Measurements from ENCODE around the gene GPRASP1. TPM values are rescaled to one million over a fixed set of nuclear protein-coding genes. Genes with fewer than 3 reads are reported as not detected.

GPRASP1 gene

DNA sequence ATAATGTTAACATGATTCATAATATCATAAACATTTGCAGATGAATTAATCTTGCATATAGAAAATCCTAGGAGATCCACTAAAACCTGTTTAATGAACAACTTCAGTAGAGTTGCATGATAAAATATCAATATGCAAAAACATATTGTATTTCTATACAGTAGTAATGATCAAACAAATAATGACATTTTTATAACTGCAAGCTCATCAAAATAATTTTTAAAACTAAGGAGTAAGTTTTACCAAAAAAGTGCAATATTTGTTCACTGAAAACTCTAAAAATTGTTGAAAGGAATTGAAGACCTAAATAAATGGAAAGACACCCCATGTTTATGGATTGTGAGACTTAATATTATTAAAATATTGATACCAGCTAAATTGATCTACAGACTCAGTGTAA is 45.0 kb downstream of the GPRASP1 start:
- no peak overlapping the region for H2AFZ ChIP-seq (ENCODE audit: low read depth, low read length)
- H2BK15ac ChIP-seq (ENCODE audit: low read depth, poor library complexity, severe bottlenecking), result no peak overlapping the region
- H2AK5ac ChIP-seq (ENCODE audit: low read length, severe bottlenecking), result no peak overlapping the region

DNA sequence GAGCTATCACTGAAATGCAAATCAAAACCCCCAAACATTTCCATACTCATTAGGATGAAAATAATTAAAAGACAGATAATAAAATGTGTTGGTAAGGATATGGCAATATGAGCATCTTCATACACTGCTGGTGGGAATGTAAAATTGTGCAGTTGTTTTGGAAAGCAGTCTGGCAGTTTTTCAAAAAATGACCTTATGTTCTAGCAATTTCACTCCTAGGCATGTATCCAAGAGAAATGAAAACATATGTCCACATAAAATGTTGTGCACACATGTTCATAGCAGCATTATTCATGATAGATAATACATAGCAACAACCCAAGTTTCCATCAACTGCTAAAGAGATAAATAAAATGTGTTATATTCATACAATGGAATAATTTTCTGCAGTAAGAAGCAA is 46.2 kb downstream of the GPRASP1 start:
- Histone ChIP-seq H4K91ac (ENCODE audit: low read length) (no peak overlapping the region), H2BK15ac (ENCODE audit: low read depth, poor library complexity, severe bottlenecking) (no peak overlapping the region), H3K4me2 (ENCODE audit: low read length, poor library complexity, severe bottlenecking) (no peak overlapping the region), H3K4me1 (ENCODE audit: control insufficient read depth, insufficient read depth, low read depth, low read length) (no peaks in the 10 kb centered on the region), H3K27ac (ENCODE audit: low read length, poor library complexity, severe bottlenecking) (no peak overlapping the region), H3K9me3 (ENCODE audit: control insufficient read depth, low read length) (no peaks in the 10 kb centered on the region), H3K23ac (ENCODE audit: low read length in 2 of 2) (no peak overlapping the region), H3K14ac (ENCODE audit: low read length in 2 of 2) (no peak overlapping the region), H3K36me3 (ENCODE audit: control insufficient read depth in 1 of 2, insufficient read depth in 2 of 2, low read depth in 1 of 2, low read length in 2 of 2) (no peaks in the 10 kb centered on the region), H3K79me1 (replicated peaks; ENCODE audit: low read length, poor library complexity, severe bottlenecking) (peaks cover 4% of the 10 kb centered on the region), H3K9ac (ENCODE audit: low read length) (no peak overlapping the region), H3K4ac (ENCODE audit: low read depth in 1 of 2, low read length in 2 of 2) (no peak overlapping the region), H2BK5ac (ENCODE audit: low read depth, low read length, poor library complexity, severe bottlenecking) (no peak overlapping the region), H2AK5ac (ENCODE audit: low read length, severe bottlenecking) (no peak overlapping the region), H4K8ac (ENCODE audit: low read length) (no peak overlapping the region), H2BK12ac (ENCODE audit: low read length in 2 of 2) (no peak overlapping the region), H3K4me3 (ENCODE audit: insufficient read depth in 1 of 2, low read depth in 1 of 2, low read length in 2 of 2) (no peak overlapping the region), H2BK120ac (ENCODE audit: low read depth, low read length) (no peak overlapping the region), H2AFZ (ENCODE audit: low read depth, low read length) (no peak overlapping the region), H3K18ac (ENCODE audit: low read depth in 1 of 2, low read length in 2 of 2) (no peak overlapping the region), H3K27me3 (ENCODE audit: control insufficient read depth in 1 of 2, insufficient read depth in 1 of 2, low read length in 2 of 2) (no peaks in the 10 kb centered on the region)
- no peak for DNase-seq

More for the DNA sequence above, 45.0 kb downstream of the GPRASP1 start:
- Histone ChIP-seq H3K27me3 (ENCODE audit: control insufficient read depth in 1 of 2, insufficient read depth in 1 of 2, low read length in 2 of 2) (no peaks in the 10 kb centered on the region), H2BK120ac (ENCODE audit: low read depth, low read length) (no peak overlapping the region), H3K23ac (ENCODE audit: low read length in 2 of 2) (no peak overlapping the region), H3K27ac (ENCODE audit: low read length, poor library complexity, severe bottlenecking) (no peak overlapping the region), H2BK5ac (ENCODE audit: low read depth, low read length, poor library complexity, severe bottlenecking) (no peak overlapping the region), H3K4me2 (ENCODE audit: low read length, poor library complexity, severe bottlenecking) (no peak overlapping the region), H3K14ac (ENCODE audit: low read length in 2 of 2) (no peak overlapping the region), H2BK12ac (ENCODE audit: low read length in 2 of 2) (no peak overlapping the region), H3K36me3 (ENCODE audit: control insufficient read depth in 1 of 2, insufficient read depth in 2 of 2, low read depth in 1 of 2, low read length in 2 of 2) (no peaks in the 10 kb centered on the region), H3K4ac (ENCODE audit: low read depth in 1 of 2, low read length in 2 of 2) (no peak overlapping the region), H3K18ac (ENCODE audit: low read depth in 1 of 2, low read length in 2 of 2) (no peak overlapping the region), H3K79me1 (replicated peaks; ENCODE audit: low read length, poor library complexity, severe bottlenecking) (peaks cover 4% of the 10 kb centered on the region), H4K8ac (ENCODE audit: low read length) (no peak overlapping the region), H3K9me3 (ENCODE audit: control insufficient read depth, low read length) (no peaks in the 10 kb centered on the region), H3K4me1 (ENCODE audit: control insufficient read depth, insufficient read depth, low read depth, low read length) (no peaks in the 10 kb centered on the region), H3K4me3 (ENCODE audit: insufficient read depth in 1 of 2, low read depth in 1 of 2, low read length in 2 of 2) (no peak overlapping the region), H4K91ac (ENCODE audit: low read length) (no peak overlapping the region), H3K9ac (ENCODE audit: low read length) (no peak overlapping the region)
- no peak for DNase-seq

Small RNA genes within 50 kb of the gene (small RNA-seq; reads per million reads assigned to genes)
- not detected for gene RNU6-589P (ENCODE audit: low read depth)
